SKM-1 (cell line): ENCODE data around the gene ZNF518A.
A peak's percentile ranks its signal among the peaks of the same experiment; 100 is the strongest.

ENCODE experiments used
- DNase-seq: peaks from one replicate; lab custom pipeline; 2025; ENCODE audit not compliant: unreplicated experiment; lab: John Stamatoyannopoulos, UW

The ZNF518A gene, protein sequence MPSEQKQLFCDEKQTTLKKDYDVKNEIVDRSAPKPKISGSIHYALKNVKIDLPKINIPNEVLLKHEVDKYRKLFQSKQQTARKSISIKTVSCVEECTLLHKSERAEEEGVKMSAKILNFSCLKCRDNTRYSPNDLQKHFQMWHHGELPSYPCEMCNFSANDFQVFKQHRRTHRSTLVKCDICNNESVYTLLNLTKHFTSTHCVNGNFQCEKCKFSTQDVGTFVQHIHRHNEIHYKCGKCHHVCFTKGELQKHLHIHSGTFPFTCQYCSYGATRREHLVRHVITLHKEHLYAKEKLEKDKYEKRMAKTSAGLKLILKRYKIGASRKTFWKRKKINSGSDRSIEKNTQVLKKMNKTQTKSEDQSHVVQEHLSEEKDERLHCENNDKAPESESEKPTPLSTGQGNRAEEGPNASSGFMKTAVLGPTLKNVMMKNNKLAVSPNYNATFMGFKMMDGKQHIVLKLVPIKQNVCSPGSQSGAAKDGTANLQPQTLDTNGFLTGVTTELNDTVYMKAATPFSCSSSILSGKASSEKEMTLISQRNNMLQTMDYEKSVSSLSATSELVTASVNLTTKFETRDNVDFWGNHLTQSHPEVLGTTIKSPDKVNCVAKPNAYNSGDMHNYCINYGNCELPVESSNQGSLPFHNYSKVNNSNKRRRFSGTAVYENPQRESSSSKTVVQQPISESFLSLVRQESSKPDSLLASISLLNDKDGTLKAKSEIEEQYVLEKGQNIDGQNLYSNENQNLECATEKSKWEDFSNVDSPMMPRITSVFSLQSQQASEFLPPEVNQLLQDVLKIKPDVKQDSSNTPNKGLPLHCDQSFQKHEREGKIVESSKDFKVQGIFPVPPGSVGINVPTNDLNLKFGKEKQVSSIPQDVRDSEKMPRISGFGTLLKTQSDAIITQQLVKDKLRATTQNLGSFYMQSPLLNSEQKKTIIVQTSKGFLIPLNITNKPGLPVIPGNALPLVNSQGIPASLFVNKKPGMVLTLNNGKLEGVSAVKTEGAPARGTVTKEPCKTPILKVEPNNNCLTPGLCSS (N-terminal part only)

DNA sequence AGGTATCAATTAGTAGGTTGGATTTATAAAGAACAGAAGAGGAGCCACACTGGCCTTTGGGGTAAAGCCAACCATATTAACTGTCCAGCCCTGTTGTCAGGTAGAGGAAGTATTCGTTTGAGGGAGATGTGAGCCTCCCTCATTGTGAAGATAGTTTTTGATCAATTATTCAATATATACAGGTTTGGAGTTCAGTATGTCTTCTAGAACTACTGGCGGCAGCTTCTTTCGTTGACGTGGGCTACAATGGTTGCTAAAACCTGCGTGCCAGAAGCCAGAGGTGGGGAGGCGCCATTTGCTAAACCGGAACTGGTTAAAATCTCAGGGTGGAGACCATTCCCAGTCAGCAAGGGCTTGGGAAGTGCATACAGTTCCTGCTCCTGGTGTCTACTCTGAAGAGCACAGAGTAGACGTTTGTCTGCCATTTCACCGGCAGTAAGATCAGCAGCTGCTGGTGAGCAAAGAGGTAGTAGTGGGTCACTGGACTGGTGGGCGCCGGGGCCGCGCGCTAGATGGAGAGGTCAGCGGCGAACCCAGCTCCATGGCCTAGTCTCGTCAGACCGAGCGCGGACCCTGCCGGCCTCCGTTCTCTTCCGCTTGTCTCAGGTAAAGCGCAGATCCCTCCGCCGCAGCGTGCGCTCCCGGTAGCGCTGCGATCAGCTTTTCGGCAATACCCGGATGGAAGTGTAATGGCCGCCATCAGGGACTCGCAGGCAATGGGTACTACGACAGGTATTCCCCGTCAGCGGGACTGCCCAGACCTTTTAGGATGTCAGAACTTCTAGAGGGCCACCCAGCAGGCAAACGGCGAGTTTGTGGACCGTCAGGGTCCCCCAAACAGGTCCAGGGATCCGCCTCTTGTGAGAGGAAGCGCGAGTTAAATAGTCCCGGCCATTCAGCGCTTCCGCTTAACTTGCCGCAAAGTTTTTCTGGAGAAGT lies at the start of gene ZNF518A:
ZNF518A (plus strand) TSS at position 911 of the 939 bp plus-strand sequence. CDS start 26,026 bp downstream, outside the sequence.
- DNase-seq, result peak; percentile 83

DNA sequence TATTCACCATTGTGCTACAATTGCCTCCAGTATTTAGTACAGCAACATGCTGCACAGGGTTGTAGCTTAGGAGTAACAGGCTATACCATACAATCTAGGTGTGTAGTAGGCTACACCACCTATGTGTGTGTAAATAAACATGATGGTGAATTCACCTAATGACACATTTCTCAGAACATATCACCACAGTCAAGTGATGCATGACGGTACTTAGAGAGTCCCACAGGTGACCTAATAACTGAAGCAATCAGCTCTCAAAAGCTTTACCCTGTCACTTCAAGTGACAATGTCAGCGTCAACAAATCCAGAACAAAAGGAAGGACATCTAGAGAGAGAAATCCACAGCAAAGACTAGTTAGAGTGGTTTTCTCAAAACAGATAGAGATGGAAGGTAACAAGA lies 47.9 kb upstream of the ZNF518A start:
- no peak for DNase-seq

DNA sequence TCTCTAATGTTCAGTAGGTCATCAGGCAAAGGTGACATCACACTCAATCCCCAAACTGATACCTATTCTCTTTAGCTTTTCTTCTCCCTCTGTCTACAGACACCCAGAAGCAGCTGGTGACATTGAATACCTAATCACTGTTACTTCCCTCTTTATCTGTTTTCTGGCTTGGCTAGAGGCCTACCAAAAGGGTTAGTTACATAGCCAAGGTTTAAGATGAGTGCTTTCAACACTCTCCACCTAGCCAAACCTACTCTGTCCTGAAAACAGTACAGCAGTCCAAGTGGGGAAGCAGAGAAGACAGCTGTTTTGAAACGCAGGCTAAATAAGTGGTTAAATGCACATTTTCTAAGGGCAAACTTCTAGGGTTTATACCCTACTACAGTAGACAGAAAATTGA lies 47.3 kb upstream of the ZNF518A start:
- DNase-seq, result no peak

DNA sequence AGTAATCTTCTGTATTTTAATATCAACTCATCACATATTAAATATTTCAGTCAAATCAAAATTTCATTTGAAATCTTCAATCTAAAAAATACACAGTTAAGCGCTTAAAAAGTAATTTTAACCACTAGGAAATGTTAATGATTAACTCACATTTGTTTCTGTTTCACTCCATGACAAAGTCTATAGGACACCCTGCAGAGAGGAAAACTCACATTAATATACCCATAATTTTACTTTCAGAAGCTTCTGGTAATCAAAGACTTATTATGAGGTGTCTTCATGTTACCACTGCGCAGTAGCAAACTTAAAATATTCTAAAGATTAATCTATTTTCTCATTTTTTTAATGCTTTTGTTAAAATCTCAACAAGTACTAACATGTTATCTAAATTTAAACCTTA lies 41.0 kb upstream of the ZNF518A start:
- no peak for DNase-seq

DNA sequence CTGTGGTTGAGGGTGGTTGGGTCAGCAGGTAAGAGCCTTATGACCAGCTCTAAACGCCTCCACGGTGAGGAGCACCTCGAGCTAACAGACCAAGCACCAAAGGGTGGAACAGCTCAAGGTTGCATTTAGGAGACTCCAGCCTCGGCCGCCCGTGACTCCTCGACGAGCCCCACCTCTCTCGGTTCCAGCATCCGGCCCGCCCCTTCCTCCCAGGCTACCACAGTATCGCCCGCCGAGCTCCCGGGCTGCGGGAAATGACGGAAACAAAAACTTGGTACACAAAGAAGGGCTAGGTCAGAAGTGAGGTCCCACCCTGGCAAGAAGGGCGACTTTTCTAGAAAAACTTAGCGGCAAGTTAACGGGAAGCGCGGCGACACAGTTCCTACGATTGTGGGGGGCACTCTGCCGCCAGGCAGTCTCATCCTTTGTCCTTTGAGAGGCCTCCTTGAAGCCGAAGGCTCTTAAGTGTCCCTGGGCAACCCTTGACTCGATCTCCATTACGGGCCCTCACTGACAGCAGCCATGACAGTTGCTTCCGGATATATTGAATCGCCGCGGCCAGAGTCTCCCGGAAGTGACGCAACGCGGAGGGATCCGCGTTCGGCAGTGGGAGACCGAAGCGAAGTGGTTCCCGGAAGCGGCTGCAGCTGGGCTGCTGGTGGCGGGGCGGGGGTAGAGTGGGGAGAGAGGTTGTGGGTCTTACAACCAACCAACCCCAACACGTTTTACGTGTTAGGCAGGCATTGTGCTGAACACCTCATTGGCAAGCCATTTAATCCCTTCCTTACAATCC lies 40.2 kb upstream of the ZNF518A start:
- DNase-seq, result peak; percentile 89

DNA sequence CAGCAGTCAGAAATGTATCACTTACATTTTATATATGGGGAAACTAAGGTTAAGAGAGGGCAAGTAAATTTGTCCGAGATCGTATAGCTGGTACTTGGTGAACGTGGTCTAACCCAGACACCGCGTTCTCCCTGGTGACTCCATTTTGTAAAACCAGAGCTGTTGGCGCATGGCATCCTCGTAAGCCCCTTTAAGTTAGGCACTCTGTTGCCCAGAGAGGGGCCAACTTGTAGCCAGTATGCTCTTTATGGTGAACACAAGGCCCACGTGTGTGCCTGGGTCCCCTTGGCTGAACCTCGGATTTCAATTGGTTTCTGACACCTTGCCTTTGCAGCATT lies 39.7 kb upstream of the ZNF518A start:
- no peak for DNase-seq

DNA sequence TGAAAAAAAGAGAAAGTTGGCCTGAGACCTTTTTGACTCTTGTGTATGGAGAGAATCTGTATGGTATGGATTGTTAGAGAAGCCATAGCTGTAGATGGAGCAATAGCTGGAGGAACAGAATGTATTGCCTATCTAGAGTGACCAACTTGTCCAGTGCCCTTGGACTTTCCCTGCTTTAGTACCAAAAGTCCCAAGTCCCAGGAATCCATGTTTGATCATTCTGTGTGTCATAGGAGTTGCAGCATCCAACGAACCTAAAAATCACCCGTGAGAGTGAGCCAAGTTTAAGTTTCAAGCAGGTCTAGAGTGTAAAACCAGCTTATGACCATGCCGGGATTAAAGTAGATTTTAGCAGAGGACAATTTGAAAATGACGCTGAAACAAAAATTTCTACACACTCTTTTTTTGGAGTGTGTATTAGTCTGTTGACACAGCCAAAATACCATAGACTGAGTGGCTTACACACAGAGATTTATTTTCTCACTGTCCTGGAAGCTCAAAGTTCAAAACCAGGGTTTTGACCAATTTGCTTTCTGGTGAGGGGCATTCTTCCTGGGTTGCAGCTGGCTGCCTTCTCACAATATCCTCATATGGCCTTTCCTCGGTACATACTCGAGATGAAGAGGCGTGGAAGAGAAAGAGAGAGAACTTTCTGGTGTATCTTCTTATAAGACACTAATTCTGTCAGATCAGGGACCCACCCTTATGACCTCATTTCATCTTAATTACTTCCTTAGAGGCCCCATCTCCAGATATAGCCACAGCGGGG lies 36.9 kb upstream of the ZNF518A start:
- no peak for DNase-seq

DNA sequence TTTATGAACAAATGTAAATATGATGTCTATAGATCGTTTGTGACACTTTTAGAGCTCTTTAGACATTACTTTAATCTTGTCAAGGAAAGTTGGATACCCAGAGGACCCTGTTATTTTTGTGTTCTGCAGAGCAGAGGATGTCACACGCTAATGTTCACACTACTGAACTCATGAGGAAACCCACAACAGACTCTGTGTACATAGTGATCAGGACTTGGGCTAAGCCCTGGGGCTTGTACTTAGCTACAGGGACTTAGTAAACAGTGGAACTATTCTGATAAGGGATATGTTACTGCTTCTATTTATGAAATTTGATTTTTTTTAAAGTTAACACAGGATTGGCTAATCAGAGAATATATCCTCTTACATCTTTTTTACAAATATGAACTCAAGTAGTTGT lies 36.1 kb upstream of the ZNF518A start:
- no peak for DNase-seq

DNA sequence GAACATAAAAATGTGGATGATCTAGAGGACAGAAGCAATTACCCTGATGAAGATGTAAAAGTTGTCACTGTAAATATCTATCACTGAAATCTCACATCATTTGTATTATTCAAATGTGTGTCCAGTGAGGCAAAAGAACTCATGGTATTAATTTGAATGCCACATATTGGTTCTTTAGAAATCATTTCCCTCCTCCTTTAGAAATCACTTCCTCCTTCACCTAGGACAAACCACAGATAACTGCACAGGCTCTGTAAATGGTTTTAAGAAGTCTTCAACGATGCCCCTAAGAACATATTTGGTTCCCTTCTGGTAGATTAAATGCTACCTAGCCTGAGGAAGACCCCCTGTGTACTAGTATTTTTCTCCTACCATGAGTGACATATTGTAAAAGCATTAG lies 33.1 kb upstream of the ZNF518A start:
- no peak for DNase-seq

DNA sequence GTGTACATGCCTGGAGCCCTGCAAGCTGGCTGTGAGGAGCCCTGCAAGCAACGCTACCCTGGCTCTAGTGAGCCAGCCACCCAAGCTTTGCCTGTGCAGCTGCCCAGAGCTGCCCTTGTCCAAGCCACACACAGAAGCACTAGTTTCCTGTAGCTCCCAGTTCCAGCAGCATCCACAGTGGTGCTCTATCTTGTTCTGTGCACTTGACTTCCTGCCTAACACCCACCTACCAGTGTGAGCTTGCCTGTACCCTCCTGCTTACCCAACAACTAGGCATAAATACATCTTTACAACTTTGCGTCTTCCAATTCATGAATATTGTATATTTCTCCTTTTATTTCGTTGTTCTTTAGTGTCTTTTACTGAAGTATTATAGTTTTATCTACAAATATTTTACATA lies 32.2 kb upstream of the ZNF518A start:
- no peak for DNase-seq

DNA sequence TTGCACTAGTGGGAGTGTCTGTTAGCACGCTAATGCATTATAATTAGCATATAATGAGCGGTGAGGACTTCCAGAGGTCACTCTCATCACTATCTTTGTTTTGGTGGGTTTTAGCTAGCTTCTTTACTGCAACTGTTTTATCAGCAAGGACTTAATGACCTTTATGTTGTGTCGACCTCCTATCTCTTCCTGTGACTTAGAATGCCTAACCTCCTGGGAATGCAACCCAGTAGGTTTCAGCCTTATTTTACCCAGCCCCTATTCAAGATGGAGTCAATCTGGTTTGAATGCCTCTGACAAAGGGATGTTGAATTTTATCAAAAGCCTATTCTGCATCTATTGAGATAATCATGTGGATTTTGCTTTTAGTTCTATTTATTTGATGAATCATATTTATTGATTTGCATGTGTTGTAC lies 22.5 kb upstream of the ZNF518A start:
- no peak for DNase-seq

DNA sequence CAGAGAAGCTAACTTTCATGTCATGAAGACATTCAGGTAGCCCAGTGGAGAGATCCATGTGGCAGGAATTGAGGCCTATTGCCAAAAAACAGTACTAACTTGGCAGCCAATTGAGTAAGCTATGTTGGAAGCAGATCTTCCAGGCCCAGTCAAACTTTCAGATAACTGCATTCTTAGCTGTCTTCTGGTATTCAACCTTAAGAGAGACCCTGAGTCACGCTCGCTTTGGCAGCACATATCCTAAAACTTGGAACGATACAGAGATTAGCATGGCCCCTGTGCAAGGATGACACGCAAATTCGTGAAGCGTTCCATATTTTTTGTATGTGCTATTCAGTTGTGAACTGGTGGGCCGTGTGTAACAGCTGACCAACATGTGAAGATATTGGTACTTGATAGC lies 17.6 kb upstream of the ZNF518A start:
- no peak for DNase-seq

DNA sequence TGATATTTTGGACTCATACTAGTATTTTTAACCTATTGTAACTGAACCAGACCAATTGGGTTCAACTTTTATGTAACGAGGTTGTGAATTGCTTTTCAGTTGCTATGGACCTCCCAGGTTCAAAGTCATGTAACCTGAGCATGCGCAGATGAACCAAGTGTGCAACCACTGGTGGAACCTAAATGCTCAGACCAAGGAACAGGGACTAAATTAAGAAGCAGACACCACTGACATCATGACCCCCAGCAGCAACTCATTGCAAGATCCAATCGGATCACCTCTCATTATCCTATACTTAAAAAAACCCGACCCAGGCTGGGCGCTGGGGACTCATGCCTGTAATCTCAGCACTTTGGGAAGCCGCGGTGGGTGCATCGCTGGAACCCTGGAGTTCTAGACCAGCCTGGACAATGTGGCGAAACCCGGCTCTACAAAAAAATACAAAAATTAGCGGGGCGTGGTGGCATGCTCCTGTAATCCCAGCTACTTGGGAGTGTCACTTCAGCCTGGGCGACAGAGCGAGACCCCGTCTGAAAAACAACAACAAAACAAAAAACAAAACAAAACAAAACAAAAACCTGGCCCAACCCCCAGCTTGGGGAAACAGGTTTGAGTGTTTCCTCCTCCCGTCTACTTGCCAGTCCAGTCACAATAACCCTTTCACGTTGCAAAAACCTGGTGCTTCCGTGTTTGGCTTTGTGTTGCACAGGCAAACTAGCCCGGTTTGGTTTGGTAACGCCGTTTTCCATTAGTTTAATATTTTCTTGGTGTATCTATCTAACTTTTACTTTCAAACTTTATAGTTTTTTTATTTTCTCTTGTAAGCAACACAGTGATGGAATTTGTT lies 11.3 kb upstream of the ZNF518A start:
- DNase-seq, result no peak

DNA sequence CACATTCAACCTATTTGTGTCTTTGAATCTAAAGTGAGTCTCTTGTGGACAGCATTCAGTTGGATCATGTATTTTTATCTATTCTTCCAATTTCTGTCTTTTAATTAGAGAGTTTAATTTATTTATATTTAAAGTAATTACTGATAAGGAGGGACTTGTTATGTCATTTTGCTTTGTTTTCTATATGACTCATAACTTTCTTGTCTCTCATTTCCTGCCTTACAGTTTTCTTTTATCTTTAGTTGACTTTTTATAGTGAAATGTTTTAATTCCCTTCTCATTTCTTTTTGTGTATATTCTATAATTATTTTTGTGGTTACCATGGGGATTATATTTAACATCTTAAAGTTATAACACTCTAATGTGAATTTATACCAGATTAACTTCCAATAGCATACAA lies 7.3 kb upstream of the ZNF518A start:
- DNase-seq, result no peak

DNA sequence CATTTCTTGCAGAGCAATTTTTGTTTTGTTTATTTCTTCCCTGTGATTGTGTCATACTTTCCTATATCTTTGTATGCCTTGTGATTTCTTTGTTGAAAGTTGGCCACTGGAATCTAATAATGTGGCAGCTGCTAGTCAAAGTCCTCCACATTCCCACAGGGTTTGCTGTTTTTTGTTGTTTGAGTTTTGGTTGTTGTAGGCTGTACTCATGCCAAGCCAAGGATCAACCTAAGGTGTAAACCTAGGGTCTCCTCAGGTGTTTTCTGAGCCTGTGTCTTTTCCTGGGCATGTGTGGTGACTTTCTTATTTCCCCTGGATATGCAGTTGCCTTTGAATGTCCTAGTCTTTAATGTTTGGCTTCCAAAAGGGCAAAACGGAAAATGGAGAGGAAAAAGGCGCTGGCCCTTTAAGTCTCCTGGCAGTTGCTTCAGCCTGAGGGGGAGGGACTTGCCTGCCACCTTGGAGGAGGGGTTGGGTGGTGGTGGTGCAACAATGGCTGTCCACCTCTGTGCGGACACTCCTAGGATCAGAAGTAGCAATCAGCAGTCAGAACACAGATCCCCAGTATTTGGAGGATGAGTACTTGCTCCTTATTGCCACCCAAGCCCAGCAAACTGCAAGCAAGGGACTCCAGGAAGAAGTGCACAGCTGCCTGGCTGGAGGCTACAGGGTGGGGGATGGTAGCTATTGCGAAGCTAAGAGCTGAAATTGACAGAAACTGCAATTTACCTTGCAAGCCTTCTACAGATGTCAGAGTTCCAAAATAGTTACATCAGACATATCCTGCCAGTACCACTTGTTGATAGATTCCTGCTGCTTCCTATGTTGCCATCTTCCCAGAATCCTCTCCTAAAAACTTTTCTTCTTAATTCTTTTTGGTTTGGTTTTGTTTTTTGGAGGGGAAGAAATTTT lies 5.6 kb upstream of the ZNF518A start:
- DNase-seq, result peak; percentile 86

DNA sequence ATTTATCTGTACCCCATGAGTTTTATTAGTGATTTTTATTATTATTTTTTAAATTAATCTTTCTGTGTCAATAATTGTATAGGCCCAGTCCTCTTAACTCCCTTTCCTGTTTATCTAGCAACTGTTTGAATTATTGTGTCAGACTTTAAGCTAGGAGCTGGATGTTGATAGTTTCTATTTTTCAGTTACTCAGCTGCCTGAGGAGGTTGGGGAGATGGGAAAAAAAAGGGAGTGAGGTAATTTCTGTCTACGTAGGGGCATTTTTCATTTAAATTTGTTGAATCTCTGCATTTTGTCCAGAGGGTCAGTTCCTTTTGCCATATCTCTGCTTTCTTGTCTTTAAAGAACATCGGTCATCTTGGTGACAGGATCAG lies 5.0 kb upstream of the ZNF518A start:
- no peak for DNase-seq

DNA sequence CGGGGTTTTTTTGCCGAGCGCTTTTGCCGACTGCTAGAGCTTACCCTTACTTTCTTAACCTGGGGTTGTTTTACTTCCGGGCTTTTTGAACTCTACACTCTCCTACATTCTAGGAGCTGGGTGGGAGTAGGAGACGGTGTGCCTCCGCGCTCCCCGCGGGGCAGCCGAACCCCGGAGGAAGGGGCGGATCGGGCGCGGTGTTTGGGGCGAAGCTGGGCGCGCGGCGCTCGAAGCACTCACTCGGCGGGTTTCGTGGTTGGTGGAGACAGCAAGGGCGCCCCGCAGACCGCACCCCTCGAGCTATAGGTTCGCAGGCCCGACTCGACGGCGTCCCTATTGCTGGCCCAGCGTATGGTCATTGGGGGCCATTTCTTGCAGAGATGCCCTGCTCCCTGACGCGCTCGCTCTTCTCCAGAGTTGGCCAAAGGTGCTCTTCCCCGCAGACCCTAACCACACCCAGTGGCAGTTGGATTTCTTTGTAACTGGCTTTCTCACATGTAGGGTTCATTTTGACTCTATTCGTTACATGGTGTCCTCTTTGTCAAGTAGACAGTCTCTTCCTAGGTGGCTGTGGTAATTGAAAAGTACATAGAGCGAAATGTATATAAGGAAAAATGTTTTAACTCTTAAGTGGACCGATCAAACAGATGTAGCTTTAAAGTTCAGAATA lies 364 bp downstream of the ZNF518A start:
- peak; percentile 83 for DNase-seq
